ENCODE results near the gene PRKCA.

PRKCA gene

DNA sequence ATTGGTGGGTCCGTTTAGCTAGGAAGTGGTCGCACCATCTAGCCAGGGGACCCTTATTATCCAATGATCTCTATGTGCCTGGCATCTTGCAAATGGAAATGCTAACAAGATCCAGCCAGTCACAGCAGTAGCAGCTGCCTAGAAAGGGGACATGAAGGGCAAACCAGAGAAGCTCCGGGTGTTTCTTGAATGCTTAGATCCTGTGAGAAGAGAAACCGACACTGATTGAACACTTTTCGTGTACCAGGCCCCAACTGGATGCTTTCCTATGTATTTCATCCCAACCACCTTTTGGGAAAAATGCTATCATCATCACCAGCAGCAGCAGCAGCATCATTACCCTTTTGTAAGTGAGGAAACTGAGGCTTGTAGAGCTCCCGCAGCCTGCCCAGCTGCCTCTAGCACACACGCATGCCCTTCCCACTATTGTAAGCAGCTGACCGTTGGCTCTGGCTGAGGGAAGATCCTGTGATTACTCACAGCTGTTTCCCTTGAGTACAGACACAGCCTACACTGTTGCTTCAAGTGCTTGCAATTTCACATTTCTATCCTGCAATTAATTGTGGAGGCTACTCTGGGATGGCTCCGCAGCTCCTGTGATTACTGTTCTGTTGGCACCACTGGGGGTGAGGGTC lies 351.8 kb downstream of the PRKCA start:
- no peak for DNase-seq (ENCODE audit: low read depth)
- TF ChIP-seq, protein P1, sequence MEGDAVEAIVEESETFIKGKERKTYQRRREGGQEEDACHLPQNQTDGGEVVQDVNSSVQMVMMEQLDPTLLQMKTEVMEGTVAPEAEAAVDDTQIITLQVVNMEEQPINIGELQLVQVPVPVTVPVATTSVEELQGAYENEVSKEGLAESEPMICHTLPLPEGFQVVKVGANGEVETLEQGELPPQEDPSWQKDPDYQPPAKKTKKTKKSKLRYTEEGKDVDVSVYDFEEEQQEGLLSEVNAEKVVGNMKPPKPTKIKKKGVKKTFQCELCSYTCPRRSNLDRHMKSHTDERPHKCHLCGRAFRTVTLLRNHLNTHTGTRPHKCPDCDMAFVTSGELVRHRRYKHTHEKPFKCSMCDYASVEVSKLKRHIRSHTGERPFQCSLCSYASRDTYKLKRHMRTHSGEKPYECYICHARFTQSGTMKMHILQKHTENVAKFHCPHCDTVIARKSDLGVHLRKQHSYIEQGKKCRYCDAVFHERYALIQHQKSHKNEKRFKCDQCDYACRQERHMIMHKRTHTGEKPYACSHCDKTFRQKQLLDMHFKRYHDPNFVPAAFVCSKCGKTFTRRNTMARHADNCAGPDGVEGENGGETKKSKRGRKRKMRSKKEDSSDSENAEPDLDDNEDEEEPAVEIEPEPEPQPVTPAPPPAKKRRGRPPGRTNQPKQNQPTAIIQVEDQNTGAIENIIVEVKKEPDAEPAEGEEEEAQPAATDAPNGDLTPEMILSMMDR (IDR thresholded peaks at IDR 0.05; ENCODE audit: control insufficient read depth, extremely low read depth, insufficient read depth) = no peak
- no peak overlapping the region for H3K4me3 ChIP-seq (ENCODE audit: low read depth, low read length)

DNA sequence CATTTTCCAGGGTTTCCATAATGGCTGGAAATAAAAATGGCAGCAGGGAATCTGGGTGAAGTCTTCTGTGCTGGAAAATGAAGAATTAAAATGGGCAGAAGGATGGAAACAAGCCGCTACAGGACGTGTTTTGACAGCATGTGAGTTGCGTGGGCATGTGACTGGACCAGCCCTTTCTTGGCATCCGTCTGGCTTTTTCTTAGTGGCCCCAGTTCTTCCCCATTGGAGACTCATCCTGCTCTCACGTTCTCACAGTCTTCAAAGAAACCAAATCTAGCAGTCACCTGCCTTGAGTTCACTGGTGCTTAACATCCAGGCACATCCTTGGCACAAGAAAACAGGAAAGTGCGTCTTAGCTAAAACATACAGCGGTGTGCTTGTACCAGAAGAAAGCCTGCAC lies 352.4 kb downstream of the PRKCA start:
- no peak overlapping the region for H3K4me3 ChIP-seq (ENCODE audit: low read depth, low read length)
- DNase-seq (ENCODE audit: low read depth) = no peak
- TF ChIP-seq, protein P1 (IDR thresholded peaks at IDR 0.05; ENCODE audit: control insufficient read depth, extremely low read depth, insufficient read depth) = no peak

DNA sequence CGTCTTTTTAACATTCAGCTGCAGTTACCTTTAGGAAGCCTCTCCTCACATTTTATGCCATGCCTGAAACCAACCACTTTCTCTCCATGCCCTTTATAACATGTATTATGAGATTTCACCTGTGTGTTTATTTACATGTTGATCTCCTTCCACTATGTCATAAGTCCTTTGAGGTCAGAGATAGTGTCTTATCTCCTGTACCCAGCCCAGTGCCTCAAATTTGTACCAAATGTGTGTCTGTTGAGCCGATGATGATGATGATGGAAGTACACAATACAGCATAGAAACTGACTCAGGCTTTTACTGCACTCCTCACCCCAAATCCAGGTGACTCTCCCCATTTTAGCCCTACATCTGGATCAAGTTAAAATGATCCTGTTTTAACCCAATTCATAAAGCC lies 353.0 kb downstream of the PRKCA start:
- TF ChIP-seq, protein P1 (IDR thresholded peaks at IDR 0.05; ENCODE audit: control insufficient read depth, extremely low read depth, insufficient read depth) = no peak
- H3K4me3 ChIP-seq (ENCODE audit: low read depth, low read length) = no peak overlapping the region
- DNase-seq (ENCODE audit: low read depth) = no peak

DNA sequence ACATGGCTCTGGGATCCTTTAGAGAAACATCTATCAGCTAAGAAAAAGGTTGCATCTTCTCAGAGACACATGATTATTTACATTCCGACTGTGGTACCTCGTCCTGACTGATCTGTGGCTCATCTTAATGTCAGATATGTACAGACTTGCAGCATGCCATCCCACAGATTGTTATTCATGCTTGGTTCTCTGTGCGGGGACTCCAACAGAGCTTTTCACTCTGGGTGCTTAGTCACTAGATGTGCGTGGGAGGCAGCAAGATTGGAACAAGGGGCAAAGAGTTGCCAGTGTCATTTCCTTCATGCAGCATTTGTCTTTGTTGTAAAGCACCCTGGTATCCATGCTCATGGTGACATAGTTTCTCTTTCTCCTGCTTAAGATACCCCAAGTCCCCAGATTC lies 353.4 kb downstream of the PRKCA start:
- no peak for DNase-seq (ENCODE audit: low read depth)
- H3K4me3 ChIP-seq (ENCODE audit: low read depth, low read length) = no peak overlapping the region
- TF ChIP-seq, protein P1 (IDR thresholded peaks at IDR 0.05; ENCODE audit: control insufficient read depth, extremely low read depth, insufficient read depth) = no peak

DNA sequence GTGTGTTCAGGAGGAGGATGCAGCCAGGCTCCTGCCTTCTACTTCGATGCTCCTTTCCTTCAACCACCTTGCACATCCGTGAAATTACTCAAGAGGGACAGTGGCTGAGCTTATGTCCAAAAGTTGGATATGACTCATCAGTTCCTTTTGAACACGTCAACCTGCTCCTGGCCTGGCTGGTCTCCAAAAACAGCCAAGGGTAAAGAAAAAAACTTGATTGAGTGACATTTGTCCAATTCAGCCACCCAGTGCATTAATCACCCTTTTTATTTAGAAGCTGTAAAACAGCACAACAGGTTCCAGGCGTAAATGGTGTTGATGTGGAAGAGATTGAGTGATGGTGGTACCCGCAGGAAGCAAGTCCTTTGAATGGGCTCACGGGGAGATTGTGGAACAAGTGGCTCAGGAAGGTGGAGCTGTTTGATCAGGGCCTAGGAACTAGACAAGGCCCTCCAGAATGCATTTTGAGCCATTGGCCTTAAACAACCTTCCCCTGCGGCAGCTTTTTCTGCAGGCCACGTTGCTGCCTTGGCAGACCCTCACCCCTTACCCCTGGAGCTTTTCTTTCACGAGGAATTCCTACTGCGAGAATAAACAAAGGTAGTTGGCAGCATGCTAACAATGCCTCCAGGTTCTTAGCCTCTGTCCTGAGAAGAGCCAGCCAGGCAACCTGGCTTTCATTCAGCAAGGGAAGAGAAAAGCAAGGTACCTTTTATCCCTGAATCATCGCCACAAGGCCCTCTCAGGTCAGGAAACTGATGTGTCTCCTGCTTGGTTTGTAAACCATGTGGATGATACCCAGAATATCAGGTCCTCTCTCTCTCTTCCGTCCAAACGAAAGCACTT lies 359.2 kb downstream of the PRKCA start:
- TF ChIP-seq, protein P1 (IDR thresholded peaks at IDR 0.05; ENCODE audit: control insufficient read depth, extremely low read depth, insufficient read depth) = no peak
- DNase-seq (ENCODE audit: low read depth) = peak; percentile 89
- H3K4me3 ChIP-seq (ENCODE audit: low read depth, low read length) = no peak overlapping the region

DNA sequence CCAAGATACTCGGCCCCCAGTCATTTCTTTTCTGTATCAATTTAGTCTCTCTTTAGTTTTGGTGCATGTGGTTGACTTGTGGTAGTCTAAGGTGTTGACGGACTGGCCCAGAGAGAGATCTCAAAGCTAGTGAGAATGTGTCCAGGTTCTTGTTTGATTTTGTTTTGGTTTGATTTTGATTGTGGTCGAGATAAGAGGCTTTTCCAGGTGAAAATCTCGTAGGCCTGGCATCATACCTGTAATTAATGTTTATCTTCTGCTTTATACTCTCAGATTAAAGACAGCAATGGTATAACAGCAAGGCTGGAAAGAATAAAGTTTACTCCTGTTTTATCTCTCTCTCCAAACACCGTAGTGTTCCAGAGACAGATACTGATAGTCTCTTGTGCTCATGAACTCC lies 360.1 kb downstream of the PRKCA start:
- TF ChIP-seq, protein P1 (IDR thresholded peaks at IDR 0.05; ENCODE audit: control insufficient read depth, extremely low read depth, insufficient read depth) = no peak
- peak; percentile 84 for DNase-seq (ENCODE audit: low read depth)
- no peak overlapping the region for H3K4me3 ChIP-seq (ENCODE audit: low read depth, low read length)
